Posterior cingulate gyrus (tissue), 11 donors: ENCODE results near the gene TBCEL.

Experiments used
- DNase-seq, 10 donors: peaks; one replicate each; pipeline versions ENCODE4 v3.0.0 to v3.0.0-alpha.2; 2020 to 2021; ENCODE audit warnings: mixed read lengths in 3 of 10
- intact Hi-C: fragments of 100-400 bp; cut with DNase I; formaldehyde crosslinking; loops from one replicate; pipeline ENCODE4 v1.15.1; 2023

The TBCEL gene

GRCh38 chr11:121055076-121055475, 31.2 kb downstream of the TBCEL start:
- intact Hi-C loops = no loop called here
- DNase-seq = no peak

GRCh38 chr11:121057922-121058321, 34.0 kb downstream of the TBCEL start:
- intact Hi-C loops = no loop called here
- no peak for DNase-seq

DNA sequence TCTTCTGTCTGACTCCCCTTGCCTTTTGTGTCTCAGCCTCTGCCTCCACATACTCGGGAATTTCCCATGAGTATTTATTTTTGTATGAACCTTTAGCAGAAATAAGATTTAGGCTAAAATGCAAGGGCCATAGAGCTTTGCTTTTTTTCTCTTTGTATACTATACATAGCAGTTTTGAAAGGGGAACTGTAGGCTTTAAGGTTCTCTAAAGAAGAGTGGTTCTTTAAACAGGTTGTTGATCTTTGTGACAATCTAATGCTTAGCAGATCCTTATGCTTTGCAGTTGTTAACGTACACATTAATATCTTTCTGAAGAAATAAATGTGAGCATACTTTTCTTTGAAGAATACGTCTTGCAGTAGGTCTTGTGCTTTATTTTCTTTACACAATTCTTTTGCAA, 35.0 kb downstream of the TBCEL start:
- no peak for DNase-seq
- intact Hi-C loops = no loop called here

DNA sequence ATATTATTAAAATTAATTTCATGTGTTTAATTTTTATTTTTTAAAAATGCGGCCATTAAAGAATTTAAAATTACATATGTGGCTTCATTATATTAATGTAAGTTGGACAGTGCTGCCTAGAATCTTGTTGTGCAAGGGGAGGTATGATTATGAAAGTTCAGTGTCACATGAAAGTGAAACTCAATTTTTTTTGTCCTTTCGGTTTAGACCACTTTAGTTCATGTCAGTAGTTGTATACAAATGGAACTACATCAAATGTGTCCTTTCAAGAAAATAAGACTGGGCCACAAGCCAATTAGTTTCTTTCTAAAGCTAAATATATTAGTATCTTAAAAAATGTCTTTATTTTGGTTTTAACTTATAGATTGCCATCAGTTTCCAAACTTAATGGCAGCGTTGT, 35.7 kb downstream of the TBCEL start:
- no peak for DNase-seq
- intact Hi-C loops = no loop called here

DNA sequence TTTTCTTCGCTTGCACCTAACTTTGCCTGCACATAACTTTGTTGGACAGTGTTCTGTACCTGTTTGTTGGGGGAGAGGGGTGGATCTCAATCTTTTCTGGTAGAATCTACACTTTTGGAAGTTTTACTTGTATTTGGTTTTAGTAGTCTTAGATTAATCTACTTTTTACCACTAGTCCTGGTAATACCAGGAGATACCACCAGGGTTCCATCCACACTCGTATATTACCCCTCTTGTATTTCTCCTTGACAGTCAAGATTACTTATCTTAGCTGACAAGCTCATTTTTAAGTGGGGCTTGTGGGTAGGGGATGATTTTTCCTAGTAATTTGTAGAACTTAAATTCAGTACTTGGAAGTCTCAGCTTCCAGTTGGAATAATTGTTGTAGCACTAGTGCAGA, 39.8 kb downstream of the TBCEL start:
- intact Hi-C loops = no loop called here
- no peak for DNase-seq

- intact Hi-C loops = no loop called here
These were observed 42.7 kb downstream of the TBCEL start for GRCh38 chr11:121066623-121067022.

DNA sequence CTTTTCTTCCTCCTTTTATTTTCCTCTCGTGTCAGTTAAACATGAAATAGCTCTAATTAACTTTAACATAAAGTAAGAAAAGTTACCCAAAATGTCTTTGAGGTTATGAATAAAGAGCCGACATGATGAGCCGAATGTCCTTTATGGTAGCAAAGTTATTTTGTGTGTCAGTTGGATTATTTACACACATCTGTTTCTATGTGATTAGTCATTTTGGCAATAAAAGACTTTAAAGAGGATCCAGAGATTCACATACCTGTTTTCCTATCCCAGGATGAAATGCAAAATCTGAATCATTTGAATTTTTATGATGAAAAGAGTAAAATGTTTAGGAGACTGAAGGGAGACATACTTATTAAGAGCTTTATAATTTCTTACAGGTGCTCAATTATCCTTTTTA, 43.1 kb downstream of the TBCEL start:
- intact Hi-C loops = no loop called here
- no peak for DNase-seq

More at GRCh38 chr11:121066623-121067022, 42.7 kb downstream of the TBCEL start:
- no peak for DNase-seq

- intact Hi-C loops = no loop called here
- no peak for DNase-seq
These were observed 43.6 kb downstream of the TBCEL start for GRCh38 chr11:121067453-121067852.

DNA sequence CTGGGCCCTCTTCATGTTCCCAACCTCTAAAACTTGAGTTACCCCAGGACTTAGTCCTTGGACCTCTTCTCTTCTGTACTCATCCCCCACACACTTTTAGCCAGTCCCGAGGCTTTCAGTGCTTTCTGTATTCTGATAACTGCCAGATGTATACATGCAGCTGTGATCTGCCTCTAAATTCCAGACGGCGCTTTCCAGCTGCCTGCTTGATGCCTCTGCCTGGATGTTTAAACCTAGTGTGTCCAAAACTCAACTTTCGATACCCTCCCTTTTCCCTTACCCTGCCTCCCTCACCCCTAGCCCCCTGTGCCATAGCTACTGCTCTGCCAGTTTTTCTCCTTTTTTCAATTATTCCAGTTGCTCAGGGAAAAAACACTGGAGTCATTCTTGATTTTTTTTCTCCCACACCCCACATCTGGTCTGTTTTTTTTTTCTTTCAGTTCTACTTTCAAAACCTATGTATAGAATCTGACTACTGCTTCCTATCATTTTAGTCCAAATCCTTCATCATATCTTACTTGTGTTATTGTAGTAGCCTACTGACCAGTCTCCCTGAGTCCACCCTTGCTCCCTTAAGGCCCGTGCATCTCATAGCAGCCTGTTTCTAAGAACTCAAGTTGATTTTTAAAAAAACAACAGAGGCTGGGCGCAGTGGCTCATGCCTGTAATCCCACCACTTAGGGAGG, 44.2 kb downstream of the TBCEL start:
- no peak for DNase-seq
- intact Hi-C loops = no loop called here

GRCh38 chr11:121068787-121069186, 44.9 kb downstream of the TBCEL start:
- intact Hi-C loops = no loop called here
- no peak for DNase-seq

GRCh38 chr11:121070951-121071845, 47.3 kb downstream of the TBCEL start:
- DNase-seq = no peak
- intact Hi-C loops = no loop called here

- peak in 3 of 10 donors; percentile 11 to 35 (median 23) for DNase-seq
- intact Hi-C loops = no loop called here
These were observed 48.0 kb downstream of the TBCEL start for GRCh38 chr11:121071846-121072450.

GRCh38 chr11:121081321-121081720, 57.4 kb downstream of the TBCEL start:
- intact Hi-C loops = no loop called here
- no peak for DNase-seq

DNA sequence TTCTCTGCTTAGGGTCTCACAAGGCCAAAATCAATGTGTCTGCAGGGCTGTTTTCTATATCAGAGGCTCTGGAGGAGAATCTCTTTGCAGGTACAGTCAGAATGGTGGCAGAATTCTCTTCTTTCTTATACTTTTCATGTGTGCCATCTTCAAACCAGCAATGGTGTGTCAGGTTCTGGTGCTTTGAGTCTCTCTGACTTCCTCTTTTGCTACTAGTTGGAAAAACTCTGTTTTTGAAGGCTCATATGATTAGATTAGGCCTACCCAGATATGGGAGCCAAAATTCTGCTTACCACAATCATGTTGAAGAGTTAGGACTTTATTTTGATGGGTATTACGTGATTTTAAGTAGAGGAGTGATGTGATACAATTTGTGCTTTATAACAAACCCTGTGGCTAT, 58.3 kb downstream of the TBCEL start:
- no peak for DNase-seq
- intact Hi-C loops = no loop called here

GRCh38 chr11:121082670-121083069, 58.8 kb downstream of the TBCEL start:
- DNase-seq = no peak
- intact Hi-C loops = no loop called here

GRCh38 chr11:121086866-121087265, 63.0 kb downstream of the TBCEL start:
- DNase-seq = no peak
- intact Hi-C loops = no loop called here

DNA sequence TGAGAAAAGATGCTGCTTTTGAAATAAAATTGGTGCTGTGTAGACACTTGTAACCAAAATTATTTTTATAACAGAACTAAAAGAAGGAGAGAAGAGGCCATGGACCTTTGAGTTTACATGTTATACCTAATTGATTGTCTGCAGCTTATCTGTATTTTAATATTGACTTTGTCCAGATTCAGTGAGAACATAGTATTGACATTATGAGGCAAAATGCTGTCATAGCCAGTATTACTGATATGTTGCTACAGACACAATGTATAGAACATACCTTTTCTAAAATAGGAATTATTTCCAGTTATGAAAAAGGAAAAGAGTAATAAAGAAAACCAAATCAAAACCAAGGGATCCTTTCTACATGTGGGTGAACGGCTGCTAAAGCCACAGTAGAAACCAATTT, 65.7 kb downstream of the TBCEL start:
- intact Hi-C loops = no loop called here
- no peak for DNase-seq

DNA sequence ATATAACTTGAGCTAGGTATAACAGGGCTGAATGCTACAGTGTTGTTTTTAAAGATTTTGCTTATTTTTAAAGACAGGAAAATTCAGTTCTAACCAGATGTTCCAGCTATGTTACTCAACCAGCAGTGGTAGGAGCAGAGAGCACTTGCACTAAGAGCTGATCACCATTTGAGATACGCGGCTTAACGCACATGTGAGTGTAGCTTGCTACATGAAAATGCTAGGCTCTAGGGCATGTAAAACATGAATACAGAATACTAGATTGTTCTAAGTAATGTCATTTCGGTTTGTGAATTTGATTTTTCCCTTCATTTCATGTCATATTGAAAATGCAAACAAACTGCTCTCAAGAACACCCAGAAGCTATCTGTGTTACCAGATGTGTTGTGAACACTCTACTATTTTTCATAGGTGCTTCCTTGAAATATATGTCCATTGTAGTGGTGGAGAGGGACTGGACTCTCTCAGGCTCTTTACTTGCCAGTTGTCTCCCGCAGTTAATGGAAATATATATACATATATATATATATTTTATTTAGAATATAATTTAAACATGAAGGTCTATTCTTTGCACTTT, 66.3 kb downstream of the TBCEL start:
- intact Hi-C loops = no loop called here

DNA sequence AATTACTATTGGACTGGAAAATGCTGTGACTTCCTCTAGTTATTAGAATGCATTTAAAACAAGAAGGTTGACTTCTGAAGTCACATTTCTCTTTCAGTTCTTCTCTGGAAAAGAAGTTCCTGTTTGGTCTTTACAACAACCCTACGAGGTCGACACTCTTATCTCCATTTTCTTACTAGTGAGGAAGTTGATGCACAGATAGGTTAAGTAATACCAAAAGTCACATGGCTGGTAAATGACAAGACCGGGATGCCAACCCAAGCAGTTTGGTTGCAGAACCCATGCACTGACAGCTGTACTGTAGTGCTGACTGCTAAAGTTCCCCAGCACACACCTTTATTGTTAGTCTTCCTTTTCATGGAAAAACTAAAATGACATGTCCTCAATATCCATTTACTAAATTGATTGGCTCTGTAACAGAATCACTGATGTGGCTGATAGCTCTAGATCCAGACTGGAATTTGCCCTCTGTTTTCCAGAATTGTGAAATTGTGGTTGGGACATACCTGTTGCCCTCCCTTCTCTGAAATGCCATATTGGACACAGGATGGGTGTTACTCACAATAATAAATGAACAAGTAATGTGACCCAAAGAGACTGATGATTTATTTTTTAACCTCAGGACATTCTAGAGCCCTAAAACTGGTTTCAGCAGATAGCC, 67.7 kb downstream of the TBCEL start:
- intact Hi-C loops = no loop called here
- no peak for DNase-seq

More for the DNA sequence above, 66.3 kb downstream of the TBCEL start:
- no peak for DNase-seq

GRCh38 chr11:121095561-121095960, 71.7 kb downstream of the TBCEL start:
- intact Hi-C loops = no loop called here
- DNase-seq = no peak

DNA sequence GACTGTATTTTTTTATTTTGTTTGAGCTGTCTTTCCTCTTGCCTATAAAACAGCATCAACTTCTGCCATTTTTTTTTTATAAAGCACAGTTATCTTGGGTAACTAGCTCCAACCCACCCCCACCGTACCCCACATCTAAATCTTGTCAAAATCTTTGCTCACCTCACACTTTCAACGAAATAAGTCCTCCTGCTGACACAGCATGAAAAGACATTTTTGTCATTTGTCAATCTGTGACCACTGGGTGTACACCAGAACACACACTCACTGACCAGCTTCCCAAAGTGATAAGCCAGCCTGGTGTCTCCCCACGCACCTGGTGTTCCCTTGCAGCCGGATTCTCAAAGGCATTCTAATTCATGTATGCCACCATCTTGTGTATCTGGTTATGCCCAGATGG, 75.5 kb downstream of the TBCEL start:
- intact Hi-C loops = no loop called here
- DNase-seq = no peak
